ENCODE measurements around the gene DNAAF9. TPM values are rescaled to one million over a fixed set of nuclear protein-coding genes. Genes with fewer than 3 reads are reported as not detected.
"Not testable (repeated sequence)": the region's sequence is repeated elsewhere in the genome, so short reads cannot be mapped to it uniquely, and the experiment has no call there.

DNAAF9 gene
- total RNA-seq, 1 donor from 2014 or later, result 0.84 TPM

GRCh38 chr20:3426766-3427165 is 19.3 kb upstream of the DNAAF9 start:
- H3K27me3 Mint-ChIP-seq, result peaks cover 22% of the 10 kb centered on the region
- H3K9me3 Mint-ChIP-seq; H3K4me3 Mint-ChIP-seq; H3K36me3 Mint-ChIP-seq (ENCODE audit: low read depth); H3K27ac Mint-ChIP-seq; DNase-seq; intact Hi-C loops (cut with micrococcal nuclease); H3K4me1 Mint-ChIP-seq: not testable (repeated sequence)

- Mint-ChIP-seq H3K27me3 (peaks cover 8% of the 10 kb centered on the region), H3K27ac (no peak overlapping the region), H3K36me3 (ENCODE audit: low read depth) (peaks cover 2% of the 10 kb centered on the region), H3K9me3 (peaks cover 6% of the 10 kb centered on the region), H3K4me3 (no peak overlapping the region), H3K4me1 (peaks cover 9% of the 10 kb centered on the region)
- DNase-seq, result no peak
- intact Hi-C loops (cut with micrococcal nuclease), result no loop called here
Observed at GRCh38 chr20:3423126-3423525, 15.7 kb upstream of the DNAAF9 start.

GRCh38 chr20:3421985-3422384 is 14.5 kb upstream of the DNAAF9 start:
- no peak overlapping the region for H3K27ac Mint-ChIP-seq
- peaks cover 10% of the 10 kb centered on the region for H3K27me3 Mint-ChIP-seq
- H3K4me1 Mint-ChIP-seq, result peaks cover 9% of the 10 kb centered on the region
- H3K4me3 Mint-ChIP-seq, result no peak overlapping the region
- peaks cover 2% of the 10 kb centered on the region for H3K36me3 Mint-ChIP-seq (ENCODE audit: low read depth)
- intact Hi-C loops (cut with micrococcal nuclease), result no loop called here
- H3K9me3 Mint-ChIP-seq, result peaks cover 6% of the 10 kb centered on the region
- DNase-seq, result no peak

GRCh38 chr20:3420211-3420707 is 12.8 kb upstream of the DNAAF9 start:
- intact Hi-C loops (cut with micrococcal nuclease), result loop anchor here (1.0 kb wide), 3 partner anchors 12 to 51 kb away; partner anchors contain the start of gene ATRN
- Mint-ChIP-seq H3K27ac (peak overlapping the region; percentile 83), H3K4me3 (peak overlapping the region; percentile 50), H3K27me3 (peaks cover 12% of the 10 kb centered on the region), H3K36me3 (ENCODE audit: low read depth) (peaks cover 4% of the 10 kb centered on the region), H3K4me1 (peaks cover 9% of the 10 kb centered on the region), H3K9me3 (peaks cover 11% of the 10 kb centered on the region)
- peak; percentile 88 for DNase-seq

GRCh38 chr20:3418161-3418560 is 10.7 kb upstream of the DNAAF9 start:
- H3K4me3 Mint-ChIP-seq; intact Hi-C loops (cut with micrococcal nuclease); DNase-seq; H3K4me1 Mint-ChIP-seq; H3K36me3 Mint-ChIP-seq (ENCODE audit: low read depth); H3K27ac Mint-ChIP-seq: not testable (repeated sequence)
- peaks cover 10% of the 10 kb centered on the region for H3K27me3 Mint-ChIP-seq
- peaks cover 19% of the 10 kb centered on the region for H3K9me3 Mint-ChIP-seq

- H3K9me3 Mint-ChIP-seq, result peaks cover 13% of the 10 kb centered on the region
- H3K36me3 Mint-ChIP-seq (ENCODE audit: low read depth), result peaks cover 2% of the 10 kb centered on the region
- DNase-seq, result no peak
- intact Hi-C loops (cut with micrococcal nuclease), result no loop called here
- H3K27ac Mint-ChIP-seq, result no peak overlapping the region
- H3K4me3 Mint-ChIP-seq, result no peak overlapping the region
- H3K27me3 Mint-ChIP-seq, result peaks cover 25% of the 10 kb centered on the region
- peaks cover 3% of the 10 kb centered on the region for H3K4me1 Mint-ChIP-seq
Observed at GRCh38 chr20:3414122-3414521, 6.7 kb upstream of the DNAAF9 start.

GRCh38 chr20:3413393-3413889 is 6.0 kb upstream of the DNAAF9 start:
- no peak overlapping the region for H3K27ac Mint-ChIP-seq
- peaks cover 25% of the 10 kb centered on the region for H3K27me3 Mint-ChIP-seq
- no peak for DNase-seq
- intact Hi-C loops (cut with micrococcal nuclease), result no loop called here
- H3K9me3 Mint-ChIP-seq, result peaks cover 13% of the 10 kb centered on the region
- H3K4me1 Mint-ChIP-seq, result peaks cover 7% of the 10 kb centered on the region
- H3K4me3 Mint-ChIP-seq, result no peak overlapping the region
- peaks cover 2% of the 10 kb centered on the region for H3K36me3 Mint-ChIP-seq (ENCODE audit: low read depth)

GRCh38 chr20:3412600-3413392 is 5.3 kb upstream of the DNAAF9 start:
- intact Hi-C loops (cut with micrococcal nuclease), result no loop called here
- Mint-ChIP-seq H3K36me3 (ENCODE audit: low read depth) (peaks cover 2% of the 10 kb centered on the region), H3K4me1 (peaks cover 12% of the 10 kb centered on the region), H3K27ac (no peak overlapping the region), H3K9me3 (peaks cover 13% of the 10 kb centered on the region), H3K4me3 (no peak overlapping the region), H3K27me3 (peaks cover 24% of the 10 kb centered on the region)
- no peak for DNase-seq

- Mint-ChIP-seq H3K36me3 (ENCODE audit: low read depth) (no peaks in the 10 kb centered on the region), H3K4me1 (peaks cover 24% of the 10 kb centered on the region), H3K27ac (no peak overlapping the region), H3K27me3 (peaks cover 32% of the 10 kb centered on the region), H3K9me3 (peaks cover 7% of the 10 kb centered on the region), H3K4me3 (no peak overlapping the region)
- intact Hi-C loops (cut with micrococcal nuclease), result no loop called here
- no peak for DNase-seq
Observed at GRCh38 chr20:3410464-3410863, 3.0 kb upstream of the DNAAF9 start.

- DNase-seq, result no peak
- intact Hi-C loops (cut with micrococcal nuclease), result loop anchor here (2.0 to 10.0 kb wide), 2 partner anchors 25 to 535 kb away; partner anchors contain the start of gene PTPRA
- Mint-ChIP-seq H3K4me3 (peak overlapping the region; percentile 91), H3K4me1 (peaks cover 30% of the 10 kb centered on the region), H3K36me3 (ENCODE audit: low read depth) (no peaks in the 10 kb centered on the region), H3K9me3 (peaks cover under 1% of the 10 kb centered on the region), H3K27me3 (peaks cover 35% of the 10 kb centered on the region), H3K27ac (no peak overlapping the region)
Observed at GRCh38 chr20:3409417-3409816, 1.9 kb upstream of the DNAAF9 start.

- Mint-ChIP-seq H3K4me3 (peak overlapping the region; percentile 91), H3K27ac (peak overlapping the region; percentile 90), H3K27me3 (peaks cover 41% of the 10 kb centered on the region), H3K9me3 (no peaks in the 10 kb centered on the region), H3K4me1 (peaks cover 30% of the 10 kb centered on the region), H3K36me3 (ENCODE audit: low read depth) (no peaks in the 10 kb centered on the region)
- intact Hi-C loops (cut with micrococcal nuclease), result loop anchor here (1.0 to 10.0 kb wide), 4 partner anchors 12 to 533 kb away; partner anchors contain the start of genes ATRN and PTPRA
- DNase-seq, result peak; percentile 91
Observed at GRCh38 chr20:3407771-3408637, 535 bp upstream of the DNAAF9 start.

GRCh38 chr20:3406481-3407039 is 909 bp downstream of the DNAAF9 start:
- Mint-ChIP-seq H3K9me3 (no peaks in the 10 kb centered on the region), H3K4me3 (peak overlapping the region; percentile 91), H3K36me3 (ENCODE audit: low read depth) (no peaks in the 10 kb centered on the region), H3K4me1 (peaks cover 30% of the 10 kb centered on the region), H3K27ac (peak overlapping the region; percentile 83), H3K27me3 (peaks cover 35% of the 10 kb centered on the region)
- intact Hi-C loops (cut with micrococcal nuclease), result loop anchor here (2.0 to 10.0 kb wide), 2 partner anchors 64 to 532 kb away; partner anchors contain the start of genes ATRN and PTPRA
- no peak for DNase-seq

GRCh38 chr20:3405696-3406358 is 1.6 kb downstream of the DNAAF9 start:
- Mint-ChIP-seq H3K4me1 (peaks cover 30% of the 10 kb centered on the region), H3K4me3 (peak overlapping the region; percentile 91), H3K27me3 (peaks cover 31% of the 10 kb centered on the region), H3K9me3 (no peaks in the 10 kb centered on the region), H3K36me3 (ENCODE audit: low read depth) (no peaks in the 10 kb centered on the region), H3K27ac (no peak overlapping the region)
- intact Hi-C loops (cut with micrococcal nuclease), result loop anchor here (2.0 to 10.0 kb wide), 2 partner anchors 65 to 531 kb away; partner anchors contain the start of genes ATRN and PTPRA
- no peak for DNase-seq
